Stimulated activated CD8-positive, alpha-beta memory T cell treated with anti-CD3 and anti-CD28 coated beads, Interleukin-2, amount 100 ng/mL, for 1 hour (primary cell): ENCODE data around the gene HUWE1.
A peak's percentile ranks its signal among the peaks of the same experiment; 100 is the strongest.

Experiments
- DNase-seq, 2 donors: peaks; one replicate each; pipeline ENCODE4 v3.0.0-alpha.2; 2020; ENCODE audit warnings: low read depth in 2 of 2

Gene HUWE1

DNA sequence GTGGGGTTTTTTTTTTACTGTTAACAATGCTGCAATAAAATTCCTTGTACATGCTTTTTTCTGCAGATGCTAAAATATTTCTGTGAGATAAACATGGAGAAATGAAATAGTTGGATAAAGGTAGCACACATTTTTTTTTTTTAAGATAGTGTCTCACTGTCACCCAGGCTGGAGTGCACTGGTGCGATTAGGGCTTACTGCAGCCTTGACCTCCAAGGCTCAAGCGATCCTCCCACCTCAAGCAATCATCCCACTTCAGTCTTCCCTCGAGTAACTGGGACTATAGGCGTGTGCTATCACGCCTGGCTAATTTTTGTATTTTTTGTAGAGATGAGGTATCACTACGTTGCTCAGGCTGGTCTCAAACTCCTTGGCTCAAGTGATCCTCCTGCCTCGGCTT is 1.8 kb upstream of the HUWE1 start:
- DNase-seq: no peak

DNA sequence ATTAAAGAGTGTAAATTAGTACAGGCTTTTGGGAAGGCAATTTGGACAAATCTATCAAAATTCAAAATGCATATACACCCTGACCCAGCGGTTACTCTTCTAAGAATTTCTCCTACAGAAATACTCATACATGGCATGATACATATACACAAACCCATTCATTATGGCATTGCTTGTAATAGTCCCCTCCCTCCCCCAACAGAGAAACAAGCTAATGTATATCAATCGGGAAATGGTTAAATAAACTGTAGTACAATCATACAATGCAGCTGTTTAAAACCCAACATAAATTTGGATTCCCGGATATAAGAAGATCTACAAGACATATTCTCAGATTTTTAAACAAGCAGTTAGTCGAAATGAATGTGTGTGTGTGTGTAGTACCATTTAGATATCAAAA is 808 bp downstream of the HUWE1 start:
- no peak for DNase-seq

DNA sequence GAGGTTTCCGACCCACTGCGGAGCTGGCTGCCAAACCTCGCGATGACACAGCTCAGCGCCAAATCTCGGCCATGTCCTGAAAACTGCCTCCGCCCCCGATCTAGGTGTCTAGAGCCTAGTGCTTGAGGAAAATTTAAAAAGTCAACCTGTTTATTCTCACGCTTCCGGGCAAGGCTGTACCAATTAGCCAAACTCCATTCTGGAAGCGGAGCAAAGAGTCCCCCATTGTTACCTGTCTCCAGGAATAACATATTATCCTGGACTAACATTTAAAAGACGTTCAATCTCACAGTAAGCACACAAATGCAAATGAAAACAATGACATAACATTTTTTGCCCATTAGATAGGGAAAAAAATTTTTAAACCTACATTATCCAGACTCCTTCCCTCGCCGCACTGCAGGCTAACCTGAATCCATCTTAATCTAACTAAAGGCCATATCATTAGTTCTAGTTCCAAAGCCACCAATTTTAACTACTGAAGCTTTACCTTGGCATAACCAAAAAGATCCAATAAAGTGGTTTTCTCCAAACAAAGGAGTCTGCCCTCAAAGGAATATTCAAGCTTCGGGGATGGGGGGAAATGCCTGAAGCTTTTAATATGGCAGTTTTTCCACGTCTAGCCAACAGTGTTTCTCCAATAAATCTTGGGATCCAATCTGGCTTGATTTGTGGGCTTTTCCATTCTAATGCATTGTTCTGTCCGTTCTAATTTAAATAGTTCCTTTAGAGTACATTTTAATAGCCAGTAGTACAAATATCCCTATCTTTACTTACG is 1.9 kb downstream of the HUWE1 start:
- DNase-seq: no peak

GRCh38 chrX:53683556-53684414 is 2.7 kb downstream of the HUWE1 start:
- DNase-seq: peak; percentile 79 to 80

DNA sequence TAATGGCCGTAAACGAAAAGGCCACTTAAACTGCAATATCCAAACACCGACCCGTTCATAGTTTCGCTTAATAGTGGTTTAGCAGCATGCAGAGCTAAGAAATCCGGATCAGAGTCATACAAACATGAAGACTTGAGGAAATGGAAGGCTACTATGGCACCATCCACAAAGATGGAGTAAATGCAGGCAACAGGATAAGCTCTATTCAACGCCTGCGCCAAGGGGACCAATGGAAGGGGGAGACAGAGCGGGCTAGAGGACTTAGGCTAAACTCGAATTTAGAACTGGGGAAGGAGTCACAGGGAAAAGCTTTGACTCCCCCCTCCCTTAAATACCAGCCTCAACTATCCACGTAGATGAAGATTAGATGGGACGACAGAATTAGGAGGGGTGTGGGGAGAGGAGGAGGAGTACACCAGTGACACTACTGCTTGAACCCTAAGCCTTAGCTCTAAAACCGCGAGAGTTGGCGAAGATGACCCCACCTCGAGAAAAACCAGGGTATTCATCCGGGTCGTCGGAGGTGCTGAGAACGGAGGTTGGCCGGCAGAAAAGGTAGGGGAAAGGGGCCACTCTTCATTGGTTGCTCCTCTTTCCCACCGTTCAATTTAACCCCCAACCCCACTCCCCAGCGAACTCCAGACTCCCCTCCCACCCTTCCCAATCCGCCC is 3.5 kb downstream of the HUWE1 start:
- DNase-seq: no peak

DNA sequence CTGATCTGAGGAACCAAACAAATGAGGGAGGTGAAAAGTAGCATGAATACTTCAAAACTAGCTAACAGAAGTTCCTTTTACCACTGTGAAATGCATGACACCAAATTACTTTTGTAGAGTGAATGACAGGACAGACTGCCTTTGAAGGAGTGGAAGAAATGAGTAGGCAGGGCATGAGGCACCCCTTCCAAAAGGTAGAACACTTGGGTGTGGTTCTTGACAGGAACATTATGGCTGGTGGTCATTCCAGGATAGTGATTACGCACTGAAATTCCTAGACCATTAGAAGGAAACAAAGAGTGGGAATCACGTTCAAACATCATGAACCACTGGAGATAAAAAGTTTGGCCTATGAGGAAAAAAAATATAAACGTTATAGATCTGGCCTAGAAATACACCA is 4.9 kb downstream of the HUWE1 start:
- no peak for DNase-seq

- no peak for DNase-seq
Observed at GRCh38 chrX:53678667-53679066, 7.9 kb downstream of the HUWE1 start.

- no peak for DNase-seq
Observed at GRCh38 chrX:53677286-53677685, 9.2 kb downstream of the HUWE1 start.

GRCh38 chrX:53674581-53674980 is 11.9 kb downstream of the HUWE1 start:
- no peak for DNase-seq

- DNase-seq: no peak
Observed at GRCh38 chrX:53669258-53669657, 17.3 kb downstream of the HUWE1 start.

DNA sequence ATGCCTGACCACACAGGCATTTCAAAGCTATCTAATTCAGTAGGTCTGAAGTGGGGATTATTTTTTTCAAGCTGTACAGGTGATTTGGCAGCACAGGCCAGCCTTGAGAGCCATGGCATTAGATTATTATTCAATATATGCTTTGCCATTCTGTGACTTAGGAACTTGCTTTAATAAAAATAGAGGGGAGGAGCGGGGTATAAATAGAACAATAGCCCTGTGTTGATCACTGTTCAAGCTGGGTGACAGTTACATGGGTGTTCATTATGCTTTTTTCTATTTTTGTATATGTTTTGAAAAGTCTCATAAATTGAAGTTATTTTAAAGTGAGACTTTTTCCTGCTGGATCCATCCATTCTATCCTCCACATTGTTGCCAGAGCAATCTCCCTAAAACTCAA is 20.3 kb downstream of the HUWE1 start:
- no peak for DNase-seq

DNA sequence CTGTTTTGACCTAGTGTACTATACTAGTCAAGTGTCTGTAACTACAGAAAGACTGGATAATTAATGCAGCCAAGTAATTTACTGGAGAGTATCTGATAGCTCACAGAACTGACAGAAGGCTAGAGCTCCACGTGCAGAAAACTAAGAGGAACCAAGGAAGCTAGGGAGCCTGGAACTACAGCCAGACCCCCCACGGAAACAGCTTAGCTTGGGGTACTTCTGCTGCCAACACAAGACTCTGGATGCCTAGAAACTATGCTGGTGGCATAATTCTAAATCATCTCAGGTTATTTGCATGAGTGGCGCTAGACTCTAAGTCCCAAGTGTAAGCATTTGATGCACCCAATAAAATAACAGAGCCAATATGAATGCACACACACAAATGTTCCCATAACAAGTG is 26.5 kb downstream of the HUWE1 start:
- DNase-seq: no peak

- DNase-seq: no peak
Observed at GRCh38 chrX:53659039-53659438, 27.5 kb downstream of the HUWE1 start.

- no peak for DNase-seq
Observed at GRCh38 chrX:53656845-53657244, 29.7 kb downstream of the HUWE1 start.

GRCh38 chrX:53654376-53654775 is 32.1 kb downstream of the HUWE1 start:
- DNase-seq: no peak

DNA sequence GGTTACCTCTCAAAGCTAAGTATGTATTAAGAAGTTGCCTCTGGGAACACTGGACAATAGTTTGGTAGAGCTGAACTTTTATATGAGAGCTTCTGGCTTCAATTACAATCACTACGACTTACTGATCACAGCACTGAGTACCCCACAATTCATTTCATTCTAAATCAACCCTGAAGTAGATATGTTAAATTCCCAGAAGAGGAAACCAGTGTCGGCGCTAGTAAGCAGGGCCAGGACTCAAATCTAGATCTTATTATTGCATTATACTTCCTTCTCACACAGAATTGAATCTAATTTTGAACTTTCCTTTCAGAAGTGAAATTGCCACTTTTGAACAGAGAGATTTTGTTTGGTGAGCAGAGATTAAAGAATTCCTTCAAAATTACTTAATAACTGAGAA is 41.8 kb downstream of the HUWE1 start:
- DNase-seq: no peak

GRCh38 chrX:53642337-53642736 is 44.2 kb downstream of the HUWE1 start:
- no peak for DNase-seq

- DNase-seq: no peak
Observed at GRCh38 chrX:53639257-53639656, 47.3 kb downstream of the HUWE1 start.

DNA sequence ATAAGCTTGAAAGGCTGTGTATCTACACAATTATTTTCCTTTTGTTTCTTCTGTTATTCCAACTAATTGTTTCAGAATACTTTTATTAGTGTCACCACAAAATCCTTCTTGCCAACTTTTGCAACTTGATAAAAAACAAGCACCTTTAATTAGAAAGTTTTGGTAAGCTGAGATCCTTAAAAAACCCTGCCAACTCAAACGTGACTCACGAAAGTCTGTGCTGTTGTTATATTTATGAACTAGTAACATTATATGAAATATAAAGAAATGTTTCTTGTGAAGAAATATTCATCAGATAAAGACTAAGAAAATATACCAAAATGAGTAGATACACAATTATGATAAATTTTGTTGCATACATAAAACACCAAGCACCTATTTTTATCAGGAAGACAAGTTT is 49.0 kb downstream of the HUWE1 start:
- DNase-seq: no peak

DNA sequence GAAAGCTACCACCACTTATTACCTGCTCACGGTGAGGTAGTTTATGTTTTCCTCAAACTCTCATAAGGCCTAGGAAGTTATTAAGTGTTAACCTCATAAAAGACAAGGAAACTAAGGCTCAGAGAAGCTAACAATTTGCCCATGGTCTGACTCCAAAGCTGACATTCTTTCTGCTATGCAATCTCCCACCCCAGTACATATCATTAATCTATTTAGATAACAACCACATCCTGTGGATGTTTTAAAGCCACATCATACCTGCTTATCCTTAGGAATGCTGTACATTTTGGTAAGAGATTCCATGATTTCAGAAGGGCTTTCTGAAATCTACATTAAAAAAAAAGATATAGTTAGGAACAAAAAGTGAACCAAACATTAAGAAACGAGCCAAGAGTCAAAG is 55.4 kb downstream of the HUWE1 start:
- DNase-seq: no peak

DNA sequence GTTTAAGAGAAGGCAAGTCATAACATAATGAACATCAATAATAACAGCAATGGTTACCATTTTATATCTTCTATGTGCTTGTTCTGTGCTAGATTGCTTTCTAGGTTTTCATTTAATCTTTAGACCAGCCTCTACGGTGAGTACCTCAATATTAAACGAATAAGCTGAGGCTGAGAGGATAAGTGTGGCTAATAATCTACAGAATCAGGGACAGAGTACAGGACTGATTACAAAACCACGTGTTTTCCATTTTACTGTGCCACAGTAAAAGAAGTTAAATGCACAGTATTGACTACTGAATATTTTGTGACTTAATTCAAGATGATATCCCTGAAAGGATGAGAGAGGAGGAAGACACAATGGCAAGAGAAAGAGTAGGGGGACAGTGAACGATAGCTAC is 56.3 kb downstream of the HUWE1 start:
- no peak for DNase-seq

DNA sequence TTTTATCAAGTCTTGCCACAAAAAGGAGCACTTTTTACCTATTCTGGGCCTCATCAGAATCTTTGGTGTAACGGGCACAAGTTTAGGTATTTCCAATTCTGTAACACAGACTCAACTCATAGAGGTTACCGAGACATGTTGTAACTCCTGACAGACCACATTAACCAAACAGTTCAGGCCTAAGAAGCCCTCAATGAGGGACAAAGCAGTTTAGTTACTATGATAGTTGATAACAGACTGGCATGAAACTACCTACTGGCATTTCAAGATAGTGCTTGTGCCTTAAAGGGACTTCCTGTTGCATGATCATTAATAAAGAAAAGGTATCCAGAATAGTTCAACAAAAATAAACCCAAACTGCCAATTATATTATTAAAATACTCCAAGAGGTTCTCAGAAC is 64.1 kb downstream of the HUWE1 start:
- no peak for DNase-seq
